Activated CD4-positive, alpha-beta T cell treated with anti-CD3 and anti-CD28 coated beads, Interleukin-2, Interleukin-4, amounts not matched to agents 100 ng/mL and 50 ng/mL, durations not matched to agents 16 hours and 8 hours (primary cell): Measurements from ENCODE around the gene ADAMTS6.
"Not testable (repeated sequence)": the region's sequence is repeated elsewhere in the genome, so short reads cannot be mapped to it uniquely, and the experiment has no call there.

Experiments
- DNase-seq: peaks from one replicate; pipeline ENCODE4 v3.0.0-alpha.2; 2020; ENCODE audit warnings: low spot score

The ADAMTS6 gene

DNA sequence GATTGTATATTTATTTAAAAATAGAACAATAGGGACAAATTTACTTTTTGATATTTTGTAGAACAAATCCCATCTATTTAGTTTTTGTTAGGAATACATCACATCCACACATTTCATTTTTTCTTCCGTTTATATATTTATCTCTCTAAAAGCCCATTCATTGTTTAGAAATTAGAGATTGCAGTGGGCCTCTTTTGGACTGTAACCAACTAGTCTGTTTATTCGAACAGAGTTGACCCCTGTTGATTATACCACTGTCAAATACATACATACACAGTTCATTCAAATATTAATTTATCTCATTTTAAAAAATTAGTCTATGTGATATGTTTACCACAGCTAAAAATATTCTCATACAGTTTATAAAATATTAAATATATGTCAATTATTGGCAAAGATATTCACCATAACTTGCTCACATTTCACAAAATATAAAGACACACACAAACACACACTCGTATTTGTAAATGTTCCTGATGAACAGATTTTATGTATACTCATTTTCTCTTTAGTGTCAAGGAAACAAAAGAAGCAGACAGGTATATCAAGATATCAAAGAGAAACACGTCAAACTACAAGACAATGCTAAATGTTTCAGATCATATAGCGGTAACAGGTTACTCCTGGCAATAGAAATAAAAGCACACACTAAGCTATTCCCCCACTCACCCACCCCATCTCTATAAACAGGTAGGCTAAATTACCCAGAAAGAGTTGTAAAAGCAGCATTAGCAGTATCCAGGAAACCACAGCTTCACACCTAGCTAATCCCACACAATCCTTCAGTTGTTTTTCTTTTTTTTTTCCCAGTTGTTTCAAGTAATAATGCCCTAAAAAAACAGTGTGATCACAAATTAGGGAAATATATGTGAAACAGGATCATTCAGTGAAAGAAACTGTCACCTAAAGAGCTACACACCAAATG, 283.9 kb downstream of the ADAMTS6 start:
- no peak for DNase-seq

- no peak for DNase-seq
Observed at GRCh38 chr5:65194871-65195270, 286.8 kb downstream of the ADAMTS6 start.

GRCh38 chr5:65192331-65192730, 289.4 kb downstream of the ADAMTS6 start:
- DNase-seq: no peak

GRCh38 chr5:65191554-65192135, 290.1 kb downstream of the ADAMTS6 start:
- DNase-seq: no peak

DNA sequence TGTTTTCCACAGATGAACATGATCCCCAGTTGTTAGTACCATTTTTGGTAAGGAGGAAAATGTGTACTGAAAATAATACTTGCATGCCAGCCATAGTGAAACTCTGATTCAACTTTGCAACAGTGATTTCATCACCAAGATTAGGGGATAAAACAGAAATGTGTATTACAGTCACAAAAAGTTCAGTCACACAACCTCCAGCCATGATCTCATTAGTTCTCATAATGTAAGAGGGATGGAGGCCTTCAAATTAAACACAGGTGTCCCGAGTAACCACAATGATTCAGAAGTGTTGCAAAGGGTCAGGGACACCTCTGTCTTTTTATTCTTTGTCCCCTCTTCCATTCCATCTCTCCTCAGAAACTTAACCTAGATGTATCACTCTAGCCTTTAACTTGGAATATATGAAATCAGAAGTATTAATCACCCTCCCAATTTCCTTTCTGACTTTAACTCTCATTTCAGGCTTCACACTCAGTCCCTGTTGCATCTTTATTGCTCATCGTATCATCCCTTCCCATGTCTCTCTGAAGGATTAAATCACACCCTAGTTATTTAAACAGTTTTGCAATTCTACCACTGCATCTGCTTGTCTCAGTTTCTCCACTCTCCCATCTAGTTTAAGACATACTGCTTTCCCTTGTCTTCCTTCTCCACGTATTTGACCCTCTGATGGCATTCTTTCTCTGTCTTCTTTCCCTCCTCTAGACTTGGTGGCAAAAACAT, 291.2 kb downstream of the ADAMTS6 start:
- peak; percentile 86 for DNase-seq

DNA sequence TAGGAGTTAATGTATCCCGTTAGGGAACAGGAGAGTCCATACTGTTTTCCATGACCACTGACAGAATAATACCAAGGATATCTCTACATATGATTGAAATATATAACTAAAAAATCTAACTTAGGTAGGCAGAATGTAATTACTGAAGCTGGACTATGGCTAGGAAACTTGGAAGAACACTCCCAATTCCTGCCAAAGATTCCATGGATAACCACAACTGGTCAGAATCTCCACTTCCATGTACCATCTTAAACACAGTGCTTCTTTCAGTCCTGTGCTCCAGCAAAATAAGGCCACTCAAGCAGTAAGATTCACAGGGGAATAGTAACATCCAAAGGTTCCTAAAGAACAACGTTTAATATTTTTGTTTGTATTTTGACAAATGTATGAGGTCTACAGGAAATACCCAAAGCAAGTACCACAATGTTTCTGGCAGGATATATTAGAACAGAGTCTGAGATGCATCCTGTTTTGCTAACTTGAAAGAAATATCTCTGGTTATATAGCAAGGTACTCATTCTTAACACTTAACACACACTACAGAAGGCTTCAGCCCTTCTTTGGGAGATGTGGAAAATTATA, 295.0 kb downstream of the ADAMTS6 start:
- DNase-seq: no peak

- no peak for DNase-seq
Observed at GRCh38 chr5:65185468-65185867, 296.3 kb downstream of the ADAMTS6 start.

GRCh38 chr5:65184780-65185179, 296.9 kb downstream of the ADAMTS6 start:
- DNase-seq: no peak

DNA sequence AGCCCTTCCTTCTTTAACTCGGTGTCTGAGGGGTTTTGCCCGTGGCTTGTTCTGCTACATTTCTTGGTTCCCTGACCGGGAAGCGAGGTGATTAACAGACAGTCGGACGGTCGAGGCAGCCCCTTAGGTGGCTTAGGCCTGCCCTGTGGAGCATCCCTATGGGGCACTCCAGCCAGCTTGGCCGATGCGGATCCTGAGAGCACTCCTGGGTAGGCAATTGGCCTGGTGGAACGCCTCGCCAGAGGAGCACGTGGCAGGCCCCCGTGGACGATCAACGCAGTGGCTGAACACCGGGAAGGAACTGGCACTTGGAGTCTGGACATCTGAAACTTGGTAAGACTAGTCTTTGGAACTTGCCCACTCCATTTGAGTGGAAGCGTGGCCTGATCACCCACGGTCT, 307.5 kb downstream of the ADAMTS6 start:
- DNase-seq: not testable (repeated sequence)

DNA sequence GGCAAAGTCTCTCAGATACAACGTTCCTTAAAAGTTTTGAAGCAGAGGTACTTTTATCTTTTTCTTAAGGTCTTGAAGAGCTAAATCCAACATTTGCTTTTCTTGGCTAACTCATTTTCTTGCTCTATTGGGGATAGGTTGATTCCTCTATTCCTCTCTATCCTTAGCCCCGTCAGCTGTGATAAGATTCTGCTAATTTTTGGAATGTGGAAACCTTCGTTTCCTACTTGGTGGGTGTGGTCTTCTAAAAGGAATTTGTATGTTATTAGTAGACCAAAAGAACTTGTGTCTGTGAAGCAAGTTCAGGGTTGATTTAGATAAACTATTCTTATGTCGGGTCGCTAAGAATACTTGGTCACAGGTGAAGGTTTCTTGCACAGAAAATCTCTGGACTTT, 308.6 kb downstream of the ADAMTS6 start:
- DNase-seq: no peak

- DNase-seq: peak; percentile 72
Observed at GRCh38 chr5:65172486-65173129, 309.1 kb downstream of the ADAMTS6 start.

- no peak for DNase-seq
Observed at GRCh38 chr5:65171645-65172044, 310.1 kb downstream of the ADAMTS6 start.

- no peak for DNase-seq
Observed at GRCh38 chr5:65163698-65164097, 318.0 kb downstream of the ADAMTS6 start.

DNA sequence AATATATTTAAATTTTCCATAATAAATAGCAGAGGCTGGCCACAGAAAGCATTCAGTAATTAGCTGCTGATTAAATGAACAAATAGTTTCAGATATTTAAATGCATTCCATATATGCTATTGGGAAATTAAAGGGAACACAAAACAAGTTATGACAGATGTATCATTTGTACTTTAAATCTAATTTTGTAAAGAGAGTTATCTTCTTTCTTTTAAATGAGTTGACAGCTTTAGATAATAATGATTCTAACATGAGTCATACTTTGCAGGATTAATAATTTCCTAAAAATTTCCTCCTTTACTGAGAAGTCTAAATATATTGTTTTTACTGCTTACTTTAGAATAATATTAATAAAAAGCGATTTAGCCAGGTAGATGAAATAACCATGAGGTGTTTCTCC, 320.1 kb downstream of the ADAMTS6 start:
- no peak for DNase-seq

- no peak for DNase-seq
Observed at GRCh38 chr5:65157906-65158603, 323.7 kb downstream of the ADAMTS6 start.

- no peak for DNase-seq
Observed at GRCh38 chr5:65156933-65157332, 324.8 kb downstream of the ADAMTS6 start.

GRCh38 chr5:65152131-65152530, 329.6 kb downstream of the ADAMTS6 start:
- DNase-seq: no peak

GRCh38 chr5:65151614-65152013, 330.1 kb downstream of the ADAMTS6 start:
- DNase-seq: no peak

GRCh38 chr5:65150599-65151304, 331.0 kb downstream of the ADAMTS6 start:
- DNase-seq: no peak

DNA sequence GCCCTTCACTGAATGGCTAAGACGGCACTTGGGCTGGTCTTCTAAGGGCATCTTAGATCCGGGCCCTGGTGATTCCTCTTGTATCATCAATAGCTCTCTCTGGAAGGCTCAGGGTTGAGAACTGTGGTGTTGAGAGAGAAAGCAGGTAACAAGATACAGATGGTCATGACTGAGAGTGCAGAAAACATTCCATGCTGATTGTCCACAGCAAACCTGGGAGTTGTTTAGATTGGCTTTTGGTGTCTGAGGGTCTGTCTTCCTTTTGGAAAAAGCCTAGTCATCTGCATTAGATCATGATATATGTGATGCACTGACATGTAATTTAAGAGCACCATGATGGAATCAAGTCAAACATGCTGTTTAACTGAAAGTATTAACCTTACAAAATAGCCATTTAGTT, 331.9 kb downstream of the ADAMTS6 start:
- DNase-seq: no peak
